ENCODE results near the gene RPL18A. TPM values are rescaled to one million over a fixed set of nuclear protein-coding genes. Genes with fewer than 3 reads are reported as not detected.

The RPL18A gene
- total and polyA plus RNA-seq, 4 donors: 639 to 1,987 (median 1,843) TPM

- DNase-seq (no peak), ATAC-seq (ENCODE audit: insufficient read depth, low FRiP score) (no peak)
- TF ChIP-seq, protein P1, sequence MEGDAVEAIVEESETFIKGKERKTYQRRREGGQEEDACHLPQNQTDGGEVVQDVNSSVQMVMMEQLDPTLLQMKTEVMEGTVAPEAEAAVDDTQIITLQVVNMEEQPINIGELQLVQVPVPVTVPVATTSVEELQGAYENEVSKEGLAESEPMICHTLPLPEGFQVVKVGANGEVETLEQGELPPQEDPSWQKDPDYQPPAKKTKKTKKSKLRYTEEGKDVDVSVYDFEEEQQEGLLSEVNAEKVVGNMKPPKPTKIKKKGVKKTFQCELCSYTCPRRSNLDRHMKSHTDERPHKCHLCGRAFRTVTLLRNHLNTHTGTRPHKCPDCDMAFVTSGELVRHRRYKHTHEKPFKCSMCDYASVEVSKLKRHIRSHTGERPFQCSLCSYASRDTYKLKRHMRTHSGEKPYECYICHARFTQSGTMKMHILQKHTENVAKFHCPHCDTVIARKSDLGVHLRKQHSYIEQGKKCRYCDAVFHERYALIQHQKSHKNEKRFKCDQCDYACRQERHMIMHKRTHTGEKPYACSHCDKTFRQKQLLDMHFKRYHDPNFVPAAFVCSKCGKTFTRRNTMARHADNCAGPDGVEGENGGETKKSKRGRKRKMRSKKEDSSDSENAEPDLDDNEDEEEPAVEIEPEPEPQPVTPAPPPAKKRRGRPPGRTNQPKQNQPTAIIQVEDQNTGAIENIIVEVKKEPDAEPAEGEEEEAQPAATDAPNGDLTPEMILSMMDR (IDR thresholded peaks at IDR 0.05; ENCODE audit: control extremely low read depth, extremely low read depth): no peak
- Histone ChIP-seq H3K27ac (ENCODE audit: low read depth in 1 of 2, low read length in 1 of 2) (no peak overlapping the region), H3K9me3 (ENCODE audit: control insufficient read depth in 4 of 4, insufficient read depth in 3 of 4, low read length in 3 of 4) (peaks cover 0 to 2% (median 0%) of the 10 kb centered on the region in 4 donors), H3K36me3 (ENCODE audit: control insufficient read depth in 4 of 4, insufficient read depth in 4 of 4, low read length in 4 of 4) (peaks cover 0 to 20% (median 0%) of the 10 kb centered on the region in 4 donors), H3K4me3 (no peak overlapping the region), H3K9ac (ENCODE audit: insufficient read depth in 1 of 2, low read length in 2 of 2) (no peak overlapping the region), H3K4me1 (ENCODE audit: control insufficient read depth in 5 of 5, insufficient read depth in 5 of 5, low read length in 5 of 5) (peaks cover 0 to 3% (median 0%) of the 10 kb centered on the region in 5 donors), H3K27me3 (ENCODE audit: control insufficient read depth in 3 of 3, insufficient read depth in 3 of 3, low read length in 2 of 3) (peaks cover 0 to 21% (median 5%) of the 10 kb centered on the region in 3 donors)
- 78 to 89% methylated on average over 27 of the region's 27 CpGs for WGBS, 2 donors
Measured at GRCh38 chr19:17834350-17835181, 25.1 kb upstream of the RPL18A start.

DNA sequence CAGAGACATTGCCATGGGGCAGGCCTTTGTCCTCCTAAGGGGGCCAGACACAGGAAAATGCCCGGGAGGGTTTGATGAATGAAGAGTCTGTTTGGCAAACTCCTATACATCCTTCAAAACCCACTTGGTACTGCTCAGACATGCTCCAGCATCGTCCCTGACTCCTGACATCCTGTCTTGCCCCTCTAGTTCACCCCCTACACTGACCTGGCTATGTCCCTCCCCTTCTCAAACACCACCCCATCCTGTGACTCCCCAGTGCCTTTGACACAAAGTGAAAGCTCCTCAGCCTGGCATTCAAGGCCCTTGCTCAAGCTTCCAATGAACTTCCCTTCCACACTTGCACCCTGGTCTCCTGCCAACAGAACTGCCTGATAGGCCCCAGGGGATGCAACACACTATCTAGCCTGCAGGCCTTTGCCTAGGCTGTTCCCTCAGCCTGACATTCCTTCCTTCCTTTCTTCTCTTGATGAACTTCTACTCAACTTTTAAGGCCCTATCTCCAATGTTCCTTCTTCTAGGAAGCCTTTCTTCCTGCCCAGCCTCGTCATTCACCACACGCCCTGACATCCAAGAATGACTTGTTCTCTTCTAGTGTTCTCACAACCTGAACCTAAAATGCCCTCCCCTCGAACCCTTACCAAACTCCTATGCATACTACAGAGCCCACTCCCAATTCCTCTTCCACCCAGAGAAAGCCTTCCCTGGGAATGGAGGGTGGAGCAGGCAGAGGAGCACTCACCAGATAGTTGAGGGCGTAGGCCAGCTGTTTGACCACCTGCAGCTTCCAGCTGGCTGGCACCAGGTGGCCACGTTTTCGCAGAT, 24.3 kb upstream of the RPL18A start:
- no peak overlapping the region for H3K4me3 ChIP-seq
- TF ChIP-seq, protein P1 (IDR thresholded peaks at IDR 0.05; ENCODE audit: control extremely low read depth, extremely low read depth): no peak
- DNase-seq: no peak
- no peak for ATAC-seq (ENCODE audit: insufficient read depth, low FRiP score)
- H3K9me3 ChIP-seq (ENCODE audit: control insufficient read depth in 4 of 4, insufficient read depth in 3 of 4, low read length in 3 of 4): peaks cover 0 to under 1% (median 0%) of the 10 kb centered on the region in 4 donors
- peaks cover 0 to 16% (median 0%) of the 10 kb centered on the region in 4 donors for H3K36me3 ChIP-seq (ENCODE audit: control insufficient read depth in 4 of 4, insufficient read depth in 4 of 4, low read length in 4 of 4)
- H3K27me3 ChIP-seq (ENCODE audit: control insufficient read depth in 3 of 3, insufficient read depth in 3 of 3, low read length in 2 of 3): peaks cover 0 to 16% (median 5%) of the 10 kb centered on the region in 3 donors
- H3K9ac ChIP-seq (ENCODE audit: insufficient read depth in 1 of 2, low read length in 2 of 2): no peak overlapping the region
- WGBS, 2 donors: 86 to 92% methylated on average over 8 of the region's 8 CpGs
- H3K4me1 ChIP-seq (ENCODE audit: control insufficient read depth in 5 of 5, insufficient read depth in 5 of 5, low read length in 5 of 5): no peaks in the 10 kb centered on the region
- H3K27ac ChIP-seq (ENCODE audit: low read depth in 1 of 2, low read length in 1 of 2): no peak overlapping the region

DNA sequence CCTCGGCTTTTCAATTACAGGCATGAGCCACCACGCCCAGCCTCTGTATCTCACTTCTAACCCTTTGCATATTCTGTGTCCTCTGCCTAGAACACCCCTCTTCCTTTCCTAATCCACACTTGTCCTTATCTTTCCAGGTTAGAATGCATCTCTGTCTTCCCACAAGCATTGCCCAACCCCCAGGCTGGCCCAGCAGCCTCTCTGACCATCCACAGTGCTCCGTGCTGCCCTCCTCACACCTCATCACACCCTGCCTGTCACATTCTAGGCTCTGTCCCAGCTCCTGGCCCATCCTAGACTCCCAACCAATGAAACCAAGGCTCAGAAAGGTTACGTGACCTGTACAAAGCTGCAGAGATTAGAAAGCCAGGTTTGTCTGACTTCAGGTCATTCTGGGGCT, 23.2 kb upstream of the RPL18A start:
- TF ChIP-seq, protein P1 (IDR thresholded peaks at IDR 0.05; ENCODE audit: control extremely low read depth, extremely low read depth): no peak
- Histone ChIP-seq H3K27me3 (ENCODE audit: control insufficient read depth in 3 of 3, insufficient read depth in 3 of 3, low read length in 2 of 3) (peaks cover 0 to 12% (median 3%) of the 10 kb centered on the region in 3 donors), H3K36me3 (ENCODE audit: control insufficient read depth in 4 of 4, insufficient read depth in 4 of 4, low read length in 4 of 4) (peaks cover 0 to 21% (median 0%) of the 10 kb centered on the region in 4 donors), H3K9me3 (ENCODE audit: control insufficient read depth in 4 of 4, insufficient read depth in 3 of 4, low read length in 3 of 4) (peaks cover 0 to 2% (median 0%) of the 10 kb centered on the region in 4 donors), H3K4me3 (no peak overlapping the region), H3K9ac (ENCODE audit: insufficient read depth in 1 of 2, low read length in 2 of 2) (no peak overlapping the region), H3K4me1 (ENCODE audit: control insufficient read depth in 5 of 5, insufficient read depth in 5 of 5, low read length in 5 of 5) (peaks cover 0 to 3% (median 0%) of the 10 kb centered on the region in 5 donors), H3K27ac (ENCODE audit: low read depth in 1 of 2, low read length in 1 of 2) (no peak overlapping the region)
- ATAC-seq (ENCODE audit: insufficient read depth, low FRiP score) (no peak), DNase-seq (no peak)
- WGBS, 2 donors: 77 to 87% methylated on average over 4 of the region's 4 CpGs
